ENCODE measurements around the gene SPATS2. TPM values are rescaled to one million over a fixed set of nuclear protein-coding genes. Genes with fewer than 3 reads are reported as not detected.
"Not testable (repeated sequence)": the region's sequence is repeated elsewhere in the genome, so short reads cannot be mapped to it uniquely, and the experiment has no call there.

Gene SPATS2
- total and polyA plus RNA-seq, 2 donors (not counting 3 experiments of a cell fraction or from before 2014, with no cell fraction given) = 55.8 to 66.5 TPM

DNA sequence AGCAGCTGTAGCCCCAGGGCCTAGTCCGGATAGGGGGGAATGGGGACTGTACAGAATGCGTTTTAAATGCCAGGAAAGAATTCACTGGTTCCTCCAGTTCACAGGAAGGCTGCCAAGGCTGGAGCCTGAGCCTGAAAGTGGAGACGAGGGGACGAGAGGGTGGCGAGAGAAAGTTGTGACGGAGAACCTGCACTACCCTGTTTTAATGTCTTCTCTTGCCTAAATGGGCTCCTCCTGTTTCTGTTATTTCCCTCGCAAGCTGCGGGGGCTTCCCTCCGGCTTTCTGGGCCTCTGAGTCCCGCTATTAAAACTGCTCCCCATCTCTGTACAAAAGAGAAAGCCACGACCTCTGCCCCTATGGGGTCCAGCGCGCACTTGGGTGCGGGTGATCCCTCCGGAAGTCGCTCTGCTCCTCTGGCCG is 34.8 kb upstream of the SPATS2 start:
- TF ChIP-seq MAX (IDR thresholded peaks at IDR 0.05; ENCODE audit: insufficient read depth, insufficient read length) (no peak), FOS (IDR thresholded peaks at IDR 0.05; ENCODE audit: borderline replicate concordance, insufficient read depth, low read length) (no peak), POLR2A (IDR thresholded peaks at IDR 0.05; ENCODE audit: low read depth, low read length) (no peak)
- Histone ChIP-seq H3K4me2 (ENCODE audit: insufficient read depth, low read length) (no peak overlapping the region), H3K27me3 (ENCODE audit: control insufficient read depth in 2 of 2, insufficient read depth in 2 of 2, low read length in 2 of 2) (peaks cover 37 to 39% of the 10 kb centered on the region in 2 experiments), H3K27ac (ENCODE audit: insufficient read depth, low read depth, low read length) (no peak overlapping the region), H3K79me2 (ENCODE audit: control insufficient read depth, insufficient read depth, low read length) (no peaks in the 10 kb centered on the region), H3K36me3 (ENCODE audit: control insufficient read depth in 2 of 2, extremely low read depth in 1 of 2, insufficient read depth in 2 of 2, low read length in 2 of 2) (peaks cover 4% of the 10 kb centered on the region in 2 experiments), H2AFZ (ENCODE audit: low read depth, low read length) (no peak overlapping the region), H3K4me1 (ENCODE audit: control insufficient read depth, extremely low read depth, insufficient read depth, low read length) (no peaks in the 10 kb centered on the region), H3K9ac (replicated peaks; ENCODE audit: extremely low read depth, insufficient read depth, low read length) (no peak overlapping the region), H4K20me1 (replicated peaks; ENCODE audit: control insufficient read depth, extremely low read depth, insufficient read depth, low read length) (no peaks in the 10 kb centered on the region), H3K4me3 (replicated peaks in 1 of 3; ENCODE audit: insufficient read depth in 1 of 3, low read depth in 1 of 3, low read length in 3 of 3) (no peak overlapping the region), H3K9me3 (replicated peaks; ENCODE audit: control insufficient read depth, insufficient read depth, low read length) (no peaks in the 10 kb centered on the region), H3K9me1 (replicated peaks; ENCODE audit: control insufficient read depth, extremely low read depth, insufficient read depth, low read length) (no peaks in the 10 kb centered on the region)
- dilution Hi-C loops (cut with MboI; ENCODE audit: extremely low pct_ligation_motif_present, low sequenced_read_pairs) (no loop called here), intact Hi-C loops (cut with micrococcal nuclease) (no loop called here)
- FAIRE-seq (no peak), DNase-seq (ENCODE audit: low read depth, low spot score) (no peak)
- POLR2A ChIA-PET = interaction anchor here (0.6 to 0.9 kb wide), 2 partner anchors 10 to 19 kb away, joined by 3 to 4 read pairs; partner anchors contain the start of gene TROAP
- CTCF ChIA-PET = interaction anchor here (1.0 to 9.0 kb wide), 23 partner anchors 10 to 305 kb away, joined by 3 to 280 read pairs (median 7); partner anchors contain the start of genes DNAJC22 and TROAP
- no TSS peak for BruUV-seq (replicated peaks)

DNA sequence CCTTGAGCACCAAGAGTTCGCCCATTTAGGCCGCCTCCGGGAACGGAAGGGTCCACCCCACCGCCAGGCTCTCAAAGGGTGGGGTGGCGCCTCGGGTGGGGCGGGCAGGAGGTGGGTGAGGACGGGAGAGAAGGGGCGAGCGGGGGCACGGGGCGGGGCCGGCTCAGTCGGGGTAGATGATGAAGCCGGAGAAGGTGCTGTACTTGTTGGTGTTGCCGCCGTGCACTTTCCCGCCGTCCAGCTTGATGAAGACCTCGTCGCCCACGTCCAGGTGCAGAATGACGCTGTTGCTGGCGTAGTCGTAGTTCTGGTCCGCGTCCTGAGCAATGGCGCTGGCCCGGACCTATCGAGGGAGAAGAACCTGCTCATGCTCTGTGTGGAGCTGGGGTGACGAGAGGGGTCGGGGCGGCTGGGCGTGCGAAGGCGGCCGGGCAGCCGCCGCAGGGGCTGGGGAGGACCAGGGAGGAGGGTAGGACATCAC is 34.3 kb upstream of the SPATS2 start:
- CTCF ChIA-PET = interaction anchor here (1.1 to 9.0 kb wide), 9 partner anchors 9 to 248 kb away, joined by 3 to 280 read pairs (median 46); partner anchors contain the start of genes DNAJC22 and TROAP
- no peak overlapping the region for H2AFZ ChIP-seq (ENCODE audit: low read depth, low read length)
- peaks cover 4% of the 10 kb centered on the region in 2 experiments for H3K36me3 ChIP-seq (ENCODE audit: control insufficient read depth in 2 of 2, extremely low read depth in 1 of 2, insufficient read depth in 2 of 2, low read length in 2 of 2)
- no peak overlapping the region for H3K4me2 ChIP-seq (ENCODE audit: insufficient read depth, low read length)
- no peaks in the 10 kb centered on the region for H3K9me3 ChIP-seq (replicated peaks; ENCODE audit: control insufficient read depth, insufficient read depth, low read length)
- dilution Hi-C loops (cut with MboI; ENCODE audit: extremely low pct_ligation_motif_present, low sequenced_read_pairs) = no loop called here
- TF ChIP-seq POLR2A (IDR thresholded peaks at IDR 0.05; ENCODE audit: low read depth, low read length) (no peak), JUN (IDR thresholded peaks at IDR 0.05; ENCODE audit: borderline replicate concordance, insufficient read depth, insufficient read length, low read depth) (no peak), MYC (IDR thresholded peaks at IDR 0.05; ENCODE audit: low read depth, low read length) (no peak), CTCF (IDR thresholded peaks at IDR 0.05; ENCODE audit: extremely low read depth in 1 of 2, insufficient read depth in 1 of 2, low read depth in 1 of 2, low read length in 2 of 2) (no peak), EZH2 (IDR thresholded peaks at IDR 0.05; ENCODE audit: borderline replicate concordance, low read depth, low read length, severe bottlenecking) (no peak)
- peaks cover 40 to 44% of the 10 kb centered on the region in 2 experiments for H3K27me3 ChIP-seq (ENCODE audit: control insufficient read depth in 2 of 2, insufficient read depth in 2 of 2, low read length in 2 of 2)
- H3K9ac ChIP-seq (replicated peaks; ENCODE audit: extremely low read depth, insufficient read depth, low read length) = no peak overlapping the region
- no peaks in the 10 kb centered on the region for H4K20me1 ChIP-seq (replicated peaks; ENCODE audit: control insufficient read depth, extremely low read depth, insufficient read depth, low read length)
- H3K79me2 ChIP-seq (ENCODE audit: control insufficient read depth, insufficient read depth, low read length) = no peaks in the 10 kb centered on the region
- DNase-seq (ENCODE audit: low read depth, low spot score) (no peak), FAIRE-seq (no peak)
- no peaks in the 10 kb centered on the region for H3K9me1 ChIP-seq (replicated peaks; ENCODE audit: control insufficient read depth, extremely low read depth, insufficient read depth, low read length)
- BruUV-seq (replicated peaks) = no TSS peak
- intact Hi-C loops (cut with micrococcal nuclease) = no loop called here
- H3K27ac ChIP-seq (ENCODE audit: insufficient read depth, low read depth, low read length) = no peak overlapping the region
- no peaks in the 10 kb centered on the region for H3K4me1 ChIP-seq (ENCODE audit: control insufficient read depth, extremely low read depth, insufficient read depth, low read length)
- POLR2A ChIA-PET = no interaction called here
- H3K4me3 ChIP-seq (replicated peaks in 1 of 3; ENCODE audit: insufficient read depth in 1 of 3, low read depth in 1 of 3, low read length in 3 of 3) = peak overlapping the region in 1 of 3 experiments; percentile 6

- CTCF ChIA-PET = interaction anchor here (1.1 to 9.0 kb wide), 6 partner anchors 8 to 247 kb away, joined by 3 to 280 read pairs (median 102); partner anchors contain the start of gene DNAJC22
Observed at GRCh38 chr12:49333778-49334177, 33.5 kb upstream of the SPATS2 start.

More at GRCh38 chr12:49333778-49334177, 33.5 kb upstream of the SPATS2 start:
- BruUV-seq (replicated peaks); H3K27ac ChIP-seq (ENCODE audit: insufficient read depth, low read depth, low read length); dilution Hi-C loops (cut with MboI; ENCODE audit: extremely low pct_ligation_motif_present, low sequenced_read_pairs); H2AFZ ChIP-seq (ENCODE audit: low read depth, low read length); H3K4me2 ChIP-seq (ENCODE audit: insufficient read depth, low read length); POLR2A ChIA-PET; H3K9ac ChIP-seq (replicated peaks; ENCODE audit: extremely low read depth, insufficient read depth, low read length); H3K9me1 ChIP-seq (replicated peaks; ENCODE audit: control insufficient read depth, extremely low read depth, insufficient read depth, low read length); H4K20me1 ChIP-seq (replicated peaks; ENCODE audit: control insufficient read depth, extremely low read depth, insufficient read depth, low read length); DNase-seq (ENCODE audit: low read depth, low spot score); H3K79me2 ChIP-seq (ENCODE audit: control insufficient read depth, insufficient read depth, low read length); H3K4me1 ChIP-seq (ENCODE audit: control insufficient read depth, extremely low read depth, insufficient read depth, low read length); intact Hi-C loops (cut with micrococcal nuclease); H3K9me3 ChIP-seq (replicated peaks; ENCODE audit: control insufficient read depth, insufficient read depth, low read length); H3K4me3 ChIP-seq (replicated peaks in 1 of 3; ENCODE audit: insufficient read depth in 1 of 3, low read depth in 1 of 3, low read length in 3 of 3); FAIRE-seq; H3K36me3 ChIP-seq (ENCODE audit: control insufficient read depth in 2 of 2, extremely low read depth in 1 of 2, insufficient read depth in 2 of 2, low read length in 2 of 2): not testable (repeated sequence)
- peaks cover 44% of the 10 kb centered on the region in 2 experiments for H3K27me3 ChIP-seq (ENCODE audit: control insufficient read depth in 2 of 2, insufficient read depth in 2 of 2, low read length in 2 of 2)

Measured in endothelial cell of umbilical vein (primary cell).